Esophagus (tissue), 2 donors: ENCODE data around the gene MLLT10. TPM values are rescaled to one million over a fixed set of nuclear protein-coding genes. Genes with fewer than 3 reads are reported as not detected.

ENCODE experiments used
- H3K27ac ChIP-seq, 2 donors: one replicate each; pipeline ENCODE4 v1.5.1; 2013; ENCODE audit warnings: low read depth in 2 of 2, mild to moderate bottlenecking in 2 of 2, inconsistent platforms in 1 of 2, low read length in 1 of 2, moderate library complexity in 1 of 2
- H3K27me3 ChIP-seq, 2 donors: one replicate each; pipeline ENCODE4 v1.6.1; 2013; ENCODE audit warnings: low read length in 2 of 2, control low read depth in 1 of 2, mild to moderate bottlenecking in 1 of 2; ENCODE audit not compliant: insufficient read depth in 2 of 2, control insufficient read depth in 1 of 2
- H3K36me3 ChIP-seq, 2 donors: one replicate each; pipeline ENCODE4 v1.6.1; 2013; ENCODE audit warnings: low read length in 1 of 2; ENCODE audit not compliant: control insufficient read depth in 2 of 2, insufficient read depth in 2 of 2
- H3K4me1 ChIP-seq, 2 donors: one replicate each; pipeline ENCODE4 v1.6.1; 2013; ENCODE audit warnings: low read length in 1 of 2; ENCODE audit not compliant: control insufficient read depth in 2 of 2, insufficient read depth in 2 of 2
- H3K4me3 ChIP-seq, 2 donors: one replicate each; pipeline ENCODE4 v1.5.1; 2013; ENCODE audit warnings: low read length in 2 of 2, mild to moderate bottlenecking in 2 of 2, low read depth in 1 of 2, moderate library complexity in 1 of 2
- H3K9me3 ChIP-seq, 2 donors: one replicate each; pipeline ENCODE4 v1.6.1; 2013; ENCODE audit warnings: mild to moderate bottlenecking in 2 of 2, low read depth in 1 of 2, low read length in 1 of 2, moderate library complexity in 1 of 2; ENCODE audit not compliant: control insufficient read depth in 2 of 2, insufficient read depth in 1 of 2
- WGBS, 2 donors: extraction: QIAGEN DNeasy Blood & Tissue Kit; methylation state at CpG; one replicate each; pipeline ENCODE4 v1.1.7; 2013; 5-methylcytosine and 5-hydroxymethylcytosine counted together
- polyA plus RNA-seq, 2 donors: library from polyadenylated mRNA; stranded (reverse); fragments of 200-250 nt; gene quantifications; one replicate each; pipeline ENCODE4 v1.2.3, GENCODE V29; 2013
- donor health status: healthy with polysubstance abuse.
- donor health status: Bipolar disorder and iron deficiency.

Gene MLLT10
- polyA plus RNA-seq, result 10 to 100 TPM; 14.2 to 17.7 TPM

DNA sequence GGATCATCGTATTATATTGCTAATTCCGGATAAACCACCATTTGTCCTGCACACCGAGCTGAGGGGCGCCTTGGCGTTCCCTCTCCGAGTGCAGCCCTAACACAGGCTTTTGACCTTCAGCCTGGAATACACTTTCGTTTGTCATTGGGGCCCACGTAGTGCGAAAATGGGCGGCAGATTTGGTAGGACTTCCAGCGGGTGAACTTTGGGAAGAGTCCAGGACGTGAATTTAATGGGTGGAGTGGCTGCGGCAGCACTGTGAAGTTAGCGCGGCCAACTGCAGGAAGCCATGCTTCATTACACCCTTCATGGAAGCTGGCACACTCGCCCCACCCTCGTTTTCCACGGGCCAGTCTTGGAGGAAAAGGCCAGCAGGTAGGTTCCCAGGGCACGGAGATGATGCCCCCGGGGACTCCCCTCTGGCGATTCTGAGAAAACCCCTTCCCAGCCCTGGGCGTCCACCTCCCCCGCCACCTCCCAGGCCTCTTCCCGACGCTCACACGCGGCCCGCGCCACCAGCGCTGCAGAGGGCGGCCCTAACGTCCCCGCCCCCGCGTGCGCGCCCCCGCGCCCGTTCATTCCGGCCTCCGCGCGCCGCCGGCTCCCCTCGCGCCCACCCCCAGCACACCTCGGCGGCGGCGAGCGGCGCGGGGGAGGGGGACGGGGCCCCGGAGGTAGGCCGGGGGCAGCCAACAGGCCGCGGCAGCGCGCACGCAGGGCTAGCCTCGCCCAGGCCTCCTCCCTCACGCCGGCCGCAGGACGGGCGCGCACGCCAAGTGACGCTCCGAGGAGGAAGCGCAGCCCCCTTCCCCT is at the start of gene MLLT10:
Gene MLLT10, plus strand, starts transcription at position 766 of the 813 bp plus-strand sequence. CDS start 413 bp downstream, outside the sequence.
- H3K9me3 ChIP-seq, result no peaks in the 10 kb centered on the region
- no peaks in the 10 kb centered on the region for H3K27me3 ChIP-seq
- no peaks in the 10 kb centered on the region for H3K36me3 ChIP-seq
- H3K4me1 ChIP-seq, result no peaks in the 10 kb centered on the region
- WGBS, 2 donors, result 1 to 2% methylated on average over 33 to 74 of the region's 74 CpGs
- H3K4me3 ChIP-seq, result peak within 1 kb of the TSS; percentile 59 to 82
- peak within 1 kb of the TSS; percentile 96 to 100 for H3K27ac ChIP-seq

DNA sequence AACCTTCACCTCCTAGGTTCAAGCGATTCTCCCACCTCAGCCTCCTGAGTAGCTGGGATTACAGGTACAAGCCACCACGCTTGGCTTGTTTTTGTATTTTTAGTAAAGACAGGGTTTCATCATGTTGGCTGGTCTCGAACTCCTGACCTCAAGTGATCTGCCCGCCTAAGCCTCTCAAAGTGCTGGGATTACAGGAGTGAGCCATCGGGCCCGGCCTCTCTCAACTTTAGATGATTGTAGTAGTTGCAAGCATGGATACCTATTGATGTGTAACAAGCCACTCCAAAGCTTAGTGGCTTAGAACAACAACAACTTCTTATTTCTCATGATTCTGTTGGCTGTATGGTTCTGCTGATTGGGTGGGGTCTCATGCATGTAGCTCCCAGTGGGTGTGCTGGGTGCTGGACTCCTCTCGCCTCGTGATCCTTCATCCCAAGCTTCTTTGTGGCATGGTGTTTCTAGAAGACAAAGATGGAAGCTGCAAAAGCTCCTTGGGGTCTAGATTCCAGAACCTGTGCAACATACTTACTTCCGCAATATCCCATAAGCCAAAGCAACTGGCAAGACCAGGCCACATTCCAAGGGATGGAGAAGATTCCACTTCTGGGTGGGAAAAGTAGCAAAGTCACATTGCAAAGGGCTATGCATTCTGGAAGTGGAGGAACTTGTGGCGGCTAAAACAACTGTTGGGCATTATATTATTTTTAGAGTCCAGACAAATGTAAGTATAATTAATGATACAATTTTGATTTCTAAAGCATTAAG is 46.4 kb upstream of the MLLT10 start:
- 95% methylated on average over 10 of the region's 10 CpGs for WGBS, 2 donors

DNA sequence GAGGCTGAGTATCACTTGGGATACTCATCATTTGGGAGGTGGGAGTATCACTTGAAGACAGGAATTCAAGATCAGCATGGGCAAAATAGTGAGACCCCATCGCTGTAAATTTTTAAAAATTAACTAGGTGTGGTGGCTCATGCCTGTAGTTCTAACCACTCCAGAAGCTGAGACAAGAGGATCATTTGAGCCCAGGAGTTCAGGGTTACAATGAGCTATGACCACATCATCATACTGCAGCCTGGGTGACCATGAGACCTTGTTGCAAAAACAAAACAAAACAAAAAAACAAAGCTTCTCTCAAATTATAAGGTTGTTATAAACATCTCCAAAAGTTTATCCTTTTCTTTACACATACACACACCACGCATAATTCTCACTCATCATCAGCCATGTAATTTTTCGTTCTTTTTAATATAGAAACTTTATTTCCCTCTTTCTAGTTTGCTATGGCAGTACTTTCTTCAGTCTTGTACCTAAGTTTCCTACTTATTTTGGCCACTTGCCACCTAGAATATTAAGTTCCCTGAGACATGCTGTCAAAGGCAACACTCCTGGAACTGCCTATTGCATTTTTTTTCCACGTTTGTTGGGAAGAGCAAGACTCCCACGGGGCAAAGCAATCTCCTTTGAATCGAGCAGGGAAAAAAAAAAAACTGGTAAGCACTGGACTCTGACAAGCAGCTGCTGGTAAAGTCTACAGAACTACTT is 45.6 kb upstream of the MLLT10 start:
- Histone ChIP-seq H3K4me1 (no peaks in the 10 kb centered on the region), H3K27me3 (no peaks in the 10 kb centered on the region), H3K9me3 (no peaks in the 10 kb centered on the region), H3K36me3 (no peaks in the 10 kb centered on the region), H3K27ac (no peak overlapping the region), H3K4me3 (no peak overlapping the region)
- WGBS, 2 donors, result 52 to 57% methylated on average over 6 of the region's 6 CpGs

More for the DNA sequence above, 46.4 kb upstream of the MLLT10 start:
- H3K36me3 ChIP-seq, result no peaks in the 10 kb centered on the region
- no peaks in the 10 kb centered on the region for H3K9me3 ChIP-seq
- no peak overlapping the region for H3K4me3 ChIP-seq
- H3K27ac ChIP-seq, result no peak overlapping the region
- no peaks in the 10 kb centered on the region for H3K4me1 ChIP-seq
- H3K27me3 ChIP-seq, result no peaks in the 10 kb centered on the region

DNA sequence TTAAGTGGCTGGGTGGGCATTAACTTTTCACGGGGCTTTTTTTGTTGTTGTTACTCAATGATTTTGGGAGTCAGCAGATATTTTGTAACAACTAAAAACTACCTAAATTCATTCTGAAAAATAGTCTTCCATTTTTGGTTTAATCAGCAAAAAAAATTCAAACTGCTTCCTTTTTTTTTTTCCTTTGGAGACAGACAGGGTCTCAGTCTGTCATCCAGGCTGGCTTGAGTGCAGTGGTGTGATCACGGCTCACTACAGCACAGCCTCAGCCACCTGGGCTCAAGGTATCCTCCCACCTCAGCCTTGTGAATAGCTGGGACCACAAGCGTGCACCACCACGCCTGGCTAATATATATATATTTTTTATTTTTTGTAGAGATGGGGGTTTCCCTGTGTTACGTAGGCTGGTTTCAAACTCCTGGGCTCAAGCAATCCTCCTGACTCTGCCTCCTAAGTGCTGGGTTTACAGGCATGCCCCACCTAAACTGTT is 45.0 kb upstream of the MLLT10 start:
- H3K36me3 ChIP-seq, result no peaks in the 10 kb centered on the region
- no peaks in the 10 kb centered on the region for H3K9me3 ChIP-seq
- H3K4me3 ChIP-seq, result no peak overlapping the region
- no peaks in the 10 kb centered on the region for H3K27me3 ChIP-seq
- 72 to 76% methylated on average over 5 of the region's 5 CpGs for WGBS, 2 donors
- H3K4me1 ChIP-seq, result no peaks in the 10 kb centered on the region
- no peak overlapping the region for H3K27ac ChIP-seq

DNA sequence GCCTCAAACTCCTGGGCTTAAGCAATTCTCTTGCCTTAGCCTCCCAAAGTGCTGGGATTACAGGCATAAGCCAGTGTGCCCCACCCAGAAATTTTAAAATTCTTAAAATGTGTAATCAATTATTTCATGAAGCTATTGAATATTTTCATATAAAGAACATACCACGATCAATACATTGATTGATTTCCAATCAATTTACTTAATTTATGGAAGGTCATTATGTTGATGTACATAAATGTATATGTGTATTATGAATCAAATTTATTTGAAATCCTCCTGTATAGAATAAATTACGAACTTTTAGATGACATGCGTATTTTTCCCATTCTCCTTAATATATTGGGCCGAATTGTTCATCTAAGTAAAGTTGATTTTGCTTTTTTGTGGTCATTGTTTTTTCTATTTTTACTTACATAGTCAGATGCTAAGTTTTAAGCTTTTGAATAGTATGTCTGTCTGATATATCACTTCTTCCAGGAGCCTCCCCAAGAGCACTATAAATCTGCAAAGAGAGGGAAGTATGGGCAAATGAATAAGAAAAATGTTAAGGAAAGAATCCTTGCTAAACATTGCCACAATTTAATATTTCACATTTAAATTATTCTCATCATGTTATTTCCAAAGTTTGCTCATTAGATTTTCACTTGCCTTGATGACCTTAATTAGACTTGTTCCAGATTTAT is 43.9 kb upstream of the MLLT10 start:
- no peaks in the 10 kb centered on the region for H3K9me3 ChIP-seq
- no peak overlapping the region for H3K4me3 ChIP-seq
- WGBS, 2 donors, result 96 to 97% methylated on average over 4 of the region's 4 CpGs
- peaks cover 0 to 1% of the 10 kb centered on the region in 2 donors for H3K4me1 ChIP-seq
- no peaks in the 10 kb centered on the region for H3K27me3 ChIP-seq
- no peak overlapping the region for H3K27ac ChIP-seq
- no peaks in the 10 kb centered on the region for H3K36me3 ChIP-seq

DNA sequence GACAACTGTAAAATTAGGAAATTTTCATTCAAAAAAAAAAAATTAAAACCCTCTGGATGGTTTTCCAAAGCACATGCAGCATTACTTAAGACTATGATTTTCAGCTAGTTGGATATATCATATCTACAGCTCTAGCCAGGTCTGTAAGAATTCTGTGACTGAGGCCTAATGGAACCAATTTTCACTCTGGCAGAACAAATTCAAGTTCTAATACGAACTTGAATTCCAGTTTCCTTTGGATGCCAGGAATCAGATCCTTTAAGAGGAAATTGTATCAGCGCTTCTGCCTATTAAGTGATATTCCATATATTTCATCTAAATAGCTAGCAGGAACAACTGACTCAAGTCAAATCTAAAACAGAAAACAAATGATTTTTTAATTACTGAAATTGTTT is 43.3 kb upstream of the MLLT10 start:
- Histone ChIP-seq H3K4me3 (no peak overlapping the region), H3K36me3 (no peaks in the 10 kb centered on the region), H3K9me3 (no peaks in the 10 kb centered on the region), H3K27ac (no peak overlapping the region), H3K4me1 (peaks cover 0 to 3% of the 10 kb centered on the region in 2 donors), H3K27me3 (no peaks in the 10 kb centered on the region)
- 86 to 88% methylated on average over 2 of the region's 2 CpGs for WGBS, 2 donors

DNA sequence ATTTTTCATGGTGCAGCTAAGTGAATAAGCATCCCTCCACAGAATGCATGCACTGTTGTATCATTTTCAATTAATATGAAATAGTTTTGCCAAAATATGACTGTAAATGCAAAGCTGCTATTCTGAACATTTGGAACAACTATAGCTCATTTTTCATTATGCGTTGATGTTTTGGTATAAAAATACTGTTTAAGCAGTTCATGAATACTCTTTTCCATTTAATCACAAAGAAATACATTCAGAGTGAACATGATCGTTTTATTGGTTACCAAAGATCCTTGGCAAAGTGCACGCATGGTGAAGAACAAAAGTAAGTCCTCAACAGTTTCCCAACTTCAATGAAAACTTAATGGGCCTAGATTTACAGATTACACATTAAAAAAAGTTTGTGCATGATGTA is 41.6 kb upstream of the MLLT10 start:
- Histone ChIP-seq H3K27me3 (no peaks in the 10 kb centered on the region), H3K36me3 (no peaks in the 10 kb centered on the region), H3K4me3 (no peak overlapping the region), H3K27ac (no peak overlapping the region), H3K4me1 (peaks cover 0 to 3% of the 10 kb centered on the region in 2 donors), H3K9me3 (no peaks in the 10 kb centered on the region)
- 75 to 78% methylated on average over 3 of the region's 3 CpGs for WGBS, 2 donors

DNA sequence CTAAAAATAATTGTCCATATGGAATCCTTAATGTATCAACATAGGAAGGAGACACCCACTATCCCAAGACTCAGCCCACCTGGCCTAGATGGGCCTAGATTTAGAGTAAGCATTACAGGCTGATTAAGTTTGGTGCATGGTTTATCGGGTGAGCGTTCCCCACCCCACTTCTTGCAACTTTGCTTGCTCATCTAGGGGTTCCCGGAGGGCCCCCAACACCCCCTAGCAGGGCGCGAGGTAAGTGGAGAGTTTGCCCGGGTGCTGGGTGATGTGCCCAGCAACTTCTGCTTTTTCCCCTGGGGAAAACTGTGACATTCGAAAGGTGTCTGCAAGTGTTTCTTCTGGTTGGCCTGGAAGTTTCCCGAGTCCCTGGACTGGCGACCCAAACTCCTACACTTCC is 40.2 kb upstream of the MLLT10 start:
- no peaks in the 10 kb centered on the region for H3K36me3 ChIP-seq
- no peaks in the 10 kb centered on the region for H3K9me3 ChIP-seq
- peak overlapping the region in 1 of 2 donors; percentile 66 for H3K4me3 ChIP-seq
- no peaks in the 10 kb centered on the region for H3K27me3 ChIP-seq
- peaks cover 0 to 3% of the 10 kb centered on the region in 2 donors for H3K4me1 ChIP-seq
- 71 to 73% methylated on average over 9 of the region's 9 CpGs for WGBS, 2 donors
- no peak overlapping the region for H3K27ac ChIP-seq
